Left cardiac atrium (tissue), 4 donors: Measurements from ENCODE around the gene CDK18. TPM values are rescaled to one million over a fixed set of nuclear protein-coding genes. Genes with fewer than 3 reads are reported as not detected.

Source experiments
- ATAC-seq, 2 donors: fragments of 200-7000 bp; cut with Tn5 transposase; one replicate each; pipeline ENCODE4 v1.9.1; 2020; ENCODE audit warnings: mild to moderate bottlenecking in 2 of 2, moderate library complexity in 2 of 2
- DNase-seq: peaks from one replicate; pipeline ENCODE4 v3.0.0-alpha.2; 2020
- intact Hi-C, 2 donors: fragments of 100-400 bp; cut with DNase I; formaldehyde crosslinking; loops; one replicate each; pipeline versions ENCODE4 v1.14.1 to v1.15.1; 2022 to 2023
- long read RNA-seq: library from polyadenylated mRNA; unstranded; transcript quantifications from one replicate; pipeline ENCODE4 v2.0.0, GENCODE V29; 2021
- total RNA-seq, 2 donors: library from RNA; stranded (reverse); fragmentation: NEBNext Ultra II Directional; extraction: Animal tissue kit (Norgen Biotek cat#: 25700); gene quantifications; one replicate each; pipeline ENCODE4 v1.2.1, GENCODE V29; 2021
- donor health status: DM: no; HTN: yes; CAD: no.
- donor health status: DM: no; HTN: yes; CAD: no; lungs with severe emphysema.
- donor health status: DM: yes; HTN: yes; CAD: no.
- donor health status: Dilated cardiomyopathy.

Gene CDK18
- 100 to 1,000 TPM; 102 to 118 TPM for total RNA-seq
- long read RNA-seq, partial matches to known transcripts, result 2 of 18 reads
- long read RNA-seq, other reads (novel, unspliced or antisense), result 12 of 18 reads

DNA sequence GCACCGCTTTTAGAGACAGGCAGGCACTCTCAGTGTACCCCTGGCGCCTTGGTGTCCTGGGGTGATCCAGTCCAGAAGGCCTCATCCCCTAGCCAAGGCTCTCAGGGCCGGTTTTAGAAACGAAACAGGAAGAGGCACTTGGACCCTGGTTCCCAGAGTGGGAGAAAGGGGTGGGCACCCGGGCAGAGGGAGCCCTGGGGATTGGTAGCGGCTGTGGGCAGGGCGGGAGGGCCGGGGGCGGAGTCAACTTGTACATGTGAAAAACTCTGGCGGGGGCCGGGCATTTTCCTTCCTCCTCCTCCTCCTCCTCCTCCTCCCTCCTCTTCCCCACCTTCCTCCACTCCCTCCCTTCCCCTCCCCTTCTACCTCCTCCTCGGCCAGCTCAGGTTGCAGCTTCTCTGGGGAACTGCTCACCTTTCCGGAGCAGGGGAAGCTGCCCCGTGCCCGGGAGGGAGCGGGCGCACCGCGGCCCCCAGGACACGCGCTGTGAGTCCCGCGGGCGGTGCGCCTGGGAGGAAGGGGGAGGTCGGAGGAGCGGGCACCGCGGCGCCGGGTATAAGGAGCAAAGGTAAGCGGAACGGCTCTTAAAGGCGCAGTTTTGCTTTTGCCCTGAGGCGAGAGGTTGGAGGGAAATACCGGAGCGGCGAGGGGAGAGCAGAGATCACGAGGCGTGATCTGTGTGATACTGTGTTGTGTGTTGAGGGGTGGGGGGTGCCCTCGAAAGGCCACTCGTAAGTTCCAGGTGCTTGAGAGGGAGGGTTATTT lies at the start of gene CDK18:
CDK18 (plus strand) TSS at position 359 of the 765 bp plus-strand sequence. CDS start 18,499 bp downstream, outside the sequence.
- intact Hi-C loops, result no loop called here
- ATAC-seq (peak; percentile 81 to 89), DNase-seq (peak; percentile 82)

DNA sequence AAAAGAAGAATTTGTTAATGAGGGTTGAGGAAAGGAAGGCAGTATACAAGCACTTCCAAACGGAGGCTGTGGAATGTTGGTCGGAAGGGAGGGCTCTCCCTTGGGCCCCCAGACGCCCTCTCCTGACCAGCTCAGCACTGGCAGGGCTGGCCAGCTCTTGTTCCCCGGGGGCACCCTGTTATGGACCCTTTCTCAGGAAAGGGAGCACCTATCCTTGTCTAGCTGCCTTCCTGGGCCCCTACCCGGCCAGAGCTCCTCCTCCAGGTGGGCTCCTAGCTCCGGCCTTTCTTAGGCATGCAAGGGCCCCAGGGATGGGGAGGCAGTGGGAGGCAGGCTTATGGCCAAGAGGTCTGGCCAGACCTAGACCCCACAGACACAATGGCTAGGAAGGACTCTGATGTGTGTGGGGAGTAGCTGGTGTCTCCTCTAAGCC lies 49.5 kb upstream of the CDK18 start:
- intact Hi-C loops, result no loop called here
- ATAC-seq (no peak), DNase-seq (no peak)

DNA sequence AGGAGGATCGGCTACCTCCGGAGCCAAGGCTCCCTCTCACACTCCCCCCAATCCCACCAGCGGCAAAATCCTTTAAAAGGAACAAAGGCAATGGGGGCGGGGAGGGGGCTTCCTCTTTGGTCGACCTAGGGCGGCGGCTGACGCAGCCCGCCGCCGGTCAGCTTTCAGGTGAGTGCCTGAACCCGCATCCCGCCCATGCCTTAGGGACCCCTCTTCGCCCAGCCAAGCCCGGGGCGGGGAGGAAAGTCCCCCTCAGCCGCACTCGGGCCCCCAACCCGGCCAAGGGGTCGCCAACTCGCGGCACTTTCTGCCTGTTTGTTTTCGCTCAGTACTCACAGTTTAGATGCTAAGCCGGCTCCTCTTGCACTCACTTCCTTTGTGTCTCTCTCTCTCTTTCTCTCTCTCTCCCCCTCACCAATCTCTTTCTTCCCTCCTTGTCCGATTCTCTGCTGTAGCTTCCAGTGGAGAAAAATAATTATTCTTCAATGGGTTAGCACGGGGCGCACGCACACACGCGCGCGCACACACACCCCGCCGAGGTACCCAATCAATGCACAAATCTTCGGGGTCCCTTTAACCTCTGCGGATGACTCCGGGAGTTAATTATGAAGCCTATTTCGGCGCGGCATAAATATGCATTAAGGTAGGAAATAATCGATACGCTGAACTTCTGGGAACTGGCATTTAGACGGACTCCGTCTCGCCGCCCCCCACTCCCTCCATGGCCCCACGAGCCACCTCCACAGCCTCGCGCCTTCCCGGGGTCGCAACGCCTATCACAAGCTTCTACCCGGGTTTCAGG lies 48.7 kb upstream of the CDK18 start, which contains the start of gene BLACAT1:
BLACAT1 (minus strand) TSS at position 465 of the 802 bp plus-strand sequence.
- ATAC-seq, result no peak
- intact Hi-C loops, result no loop called here
- DNase-seq, result no peak

DNA sequence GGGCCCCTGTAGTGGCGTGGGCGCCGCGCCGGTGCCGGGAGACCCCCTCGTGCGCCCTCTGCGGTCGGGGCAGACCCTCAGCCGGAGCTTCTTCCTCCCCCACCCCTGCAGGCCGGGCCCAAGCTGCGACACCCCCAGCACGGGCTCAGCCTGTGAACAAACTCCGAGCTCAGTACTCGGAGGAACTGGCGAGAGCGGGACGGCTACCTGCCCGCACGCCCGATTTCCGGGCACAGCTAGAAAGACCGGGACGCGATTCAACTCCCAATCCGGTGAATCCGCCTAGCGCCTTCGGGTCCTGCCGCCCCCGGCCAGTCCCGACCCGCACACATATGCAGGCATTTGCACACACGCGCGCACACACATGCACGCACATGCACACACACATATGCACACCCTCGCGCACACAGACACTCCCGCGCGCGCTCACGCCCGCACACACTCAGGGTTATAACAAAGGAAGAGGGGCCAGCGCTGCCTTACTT lies 48.0 kb upstream of the CDK18 start:
- intact Hi-C loops, result no loop called here
- no peak for DNase-seq
- ATAC-seq, result no peak

DNA sequence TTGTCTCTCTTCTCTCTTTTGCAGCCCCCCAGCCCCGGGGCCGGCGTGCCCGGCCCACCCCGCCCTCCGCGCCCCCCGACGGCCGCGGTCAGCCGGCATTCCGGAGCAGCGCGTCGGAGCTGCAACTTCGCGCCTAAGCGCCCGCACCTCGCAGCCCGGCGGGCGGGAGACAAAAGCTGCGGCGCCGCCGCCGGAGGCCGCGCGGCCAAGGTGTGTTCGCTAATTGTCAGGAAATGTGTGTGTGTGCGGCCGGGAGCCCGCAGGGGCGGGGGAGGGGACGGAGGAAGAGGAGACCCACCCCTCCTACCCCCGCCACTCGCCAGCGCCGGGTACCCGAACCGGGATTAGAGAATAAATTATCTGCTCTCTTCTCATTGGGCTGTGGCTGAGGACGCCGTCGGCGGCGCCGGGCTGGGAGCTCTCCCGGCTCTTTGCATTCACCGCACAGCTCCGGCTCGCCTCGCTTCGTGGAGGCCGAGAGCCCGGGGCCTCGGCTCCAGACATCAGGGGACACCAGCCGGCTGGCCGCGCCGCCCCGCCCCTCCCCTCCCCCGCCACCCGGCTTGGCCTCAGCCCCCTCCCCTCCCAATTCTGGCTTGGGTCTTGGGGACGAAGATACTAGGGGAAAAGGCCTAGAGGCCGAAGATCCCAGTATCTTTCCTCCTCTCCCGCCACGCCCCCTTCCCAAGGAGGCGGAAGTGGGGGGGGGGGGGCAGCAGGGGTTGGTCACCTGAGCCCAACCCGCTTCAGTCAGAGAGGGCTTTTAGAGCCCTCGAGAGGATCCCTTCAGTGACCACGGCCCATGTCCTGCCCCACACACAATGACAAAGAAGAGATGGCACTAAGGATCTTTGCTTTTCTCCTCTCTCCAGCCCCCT lies 47.4 kb upstream of the CDK18 start:
- ATAC-seq, result peak in 1 of 2 donors; percentile 31
- intact Hi-C loops, result no loop called here
- DNase-seq, result no peak

DNA sequence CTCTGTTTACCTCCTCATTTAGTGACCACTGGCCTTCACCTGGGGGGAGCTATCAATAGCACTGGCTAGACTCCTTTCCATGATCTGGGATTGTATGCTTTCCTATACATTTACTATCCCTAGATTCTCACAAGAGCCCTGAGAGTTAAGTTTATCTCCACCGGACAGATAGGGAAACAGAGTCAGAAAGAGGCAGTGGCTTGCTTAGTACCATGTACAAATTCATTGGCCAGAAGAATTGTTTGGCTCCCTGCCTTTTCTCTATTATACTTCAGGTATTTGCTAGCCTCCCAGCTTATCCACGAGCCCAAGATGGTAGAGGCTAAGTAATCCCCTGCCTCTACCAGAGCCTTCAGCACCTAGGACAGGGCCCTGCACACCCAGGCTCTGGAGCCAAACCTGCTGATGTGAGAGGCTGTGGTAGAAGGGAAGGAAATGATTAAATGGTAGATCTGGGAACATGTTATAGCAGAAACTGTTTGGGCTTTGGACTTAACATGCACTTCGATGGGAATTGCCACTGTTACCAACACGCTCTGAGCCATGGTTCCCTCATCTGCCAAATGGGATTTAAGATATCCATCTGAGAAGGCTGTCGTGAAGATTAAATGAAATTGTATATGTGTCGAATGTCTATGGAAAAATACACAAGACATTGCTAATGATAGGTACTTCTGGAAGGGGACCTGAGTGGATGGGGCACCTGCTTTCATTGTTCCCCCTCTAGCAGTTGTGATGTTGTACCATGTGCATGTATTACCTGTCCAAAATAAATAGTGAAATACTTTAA lies 45.5 kb upstream of the CDK18 start:
- DNase-seq, result no peak
- intact Hi-C loops, result no loop called here
- ATAC-seq, result peak; percentile 72 to 74

DNA sequence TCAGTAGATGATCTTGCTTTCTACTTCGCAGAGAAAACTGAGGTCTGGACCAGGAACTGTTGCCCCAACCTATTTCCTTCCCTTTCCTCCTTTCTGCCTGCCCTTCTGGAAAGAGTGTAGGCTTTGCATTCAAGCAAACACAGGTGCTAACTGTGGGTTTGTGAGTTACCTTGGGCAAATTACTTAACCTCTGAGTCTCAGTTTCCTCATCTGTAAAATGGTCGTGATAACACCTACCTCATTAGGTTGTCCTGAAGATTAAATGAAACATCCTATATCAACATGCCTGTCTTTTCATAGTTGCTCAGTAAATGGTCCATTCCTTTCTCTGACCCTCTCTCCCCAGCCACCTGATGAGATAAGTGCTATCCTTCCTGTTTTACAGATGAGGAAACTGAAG lies 39.1 kb upstream of the CDK18 start:
- intact Hi-C loops, result no loop called here

DNA sequence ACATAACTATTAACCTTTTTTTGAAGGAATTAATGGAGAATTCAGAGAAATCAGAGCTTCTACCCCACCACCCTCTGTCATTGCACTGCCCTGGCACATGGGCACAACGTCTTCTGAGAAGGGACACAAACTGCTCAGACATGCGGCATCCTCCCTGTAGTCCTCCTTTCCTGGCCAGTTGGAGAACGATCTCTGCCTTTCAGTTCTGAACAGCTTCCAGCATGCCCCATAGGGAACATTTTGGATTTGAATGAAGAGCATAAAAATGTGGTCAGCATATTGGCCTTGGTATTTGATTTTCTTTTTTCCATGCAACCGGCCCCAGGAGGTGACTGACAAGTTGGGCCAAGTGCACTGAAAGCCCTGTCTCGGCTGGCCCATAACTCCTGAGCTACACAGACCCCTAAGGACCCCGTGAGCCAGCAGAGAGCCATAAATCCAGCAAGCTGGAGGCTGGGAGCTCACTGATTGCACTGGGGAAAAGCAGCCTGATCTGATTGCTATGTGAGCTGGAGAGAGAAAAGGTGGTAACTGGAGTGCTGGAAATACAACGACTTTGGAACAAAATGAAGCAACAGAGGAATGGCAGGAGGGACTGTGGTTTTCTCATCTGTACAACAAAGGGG lies 37.8 kb upstream of the CDK18 start:
- intact Hi-C loops, result no loop called here
- ATAC-seq (no peak), DNase-seq (no peak)

More for the DNA sequence above, 39.1 kb upstream of the CDK18 start:
- DNase-seq (no peak), ATAC-seq (no peak)

DNA sequence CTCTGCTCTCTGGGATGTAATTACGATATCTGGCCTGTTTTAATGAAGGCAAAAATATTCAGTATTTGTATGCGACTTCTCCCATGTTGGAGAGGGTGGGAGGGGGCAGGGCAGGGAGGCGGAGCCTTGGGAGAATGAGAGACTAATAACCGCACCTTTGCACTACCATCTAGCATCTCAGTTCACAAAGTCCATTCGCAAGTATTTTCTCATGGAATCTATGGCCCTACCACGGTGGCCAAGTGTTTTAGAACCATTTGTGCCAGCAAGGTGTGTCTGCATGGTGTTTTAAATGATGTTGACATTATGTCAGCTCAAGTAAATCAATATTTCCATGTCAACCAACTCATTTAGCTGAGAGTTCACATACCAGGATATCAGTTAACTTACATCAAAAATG lies 34.3 kb upstream of the CDK18 start:
- DNase-seq (no peak), ATAC-seq (no peak)
- intact Hi-C loops, result no loop called here

DNA sequence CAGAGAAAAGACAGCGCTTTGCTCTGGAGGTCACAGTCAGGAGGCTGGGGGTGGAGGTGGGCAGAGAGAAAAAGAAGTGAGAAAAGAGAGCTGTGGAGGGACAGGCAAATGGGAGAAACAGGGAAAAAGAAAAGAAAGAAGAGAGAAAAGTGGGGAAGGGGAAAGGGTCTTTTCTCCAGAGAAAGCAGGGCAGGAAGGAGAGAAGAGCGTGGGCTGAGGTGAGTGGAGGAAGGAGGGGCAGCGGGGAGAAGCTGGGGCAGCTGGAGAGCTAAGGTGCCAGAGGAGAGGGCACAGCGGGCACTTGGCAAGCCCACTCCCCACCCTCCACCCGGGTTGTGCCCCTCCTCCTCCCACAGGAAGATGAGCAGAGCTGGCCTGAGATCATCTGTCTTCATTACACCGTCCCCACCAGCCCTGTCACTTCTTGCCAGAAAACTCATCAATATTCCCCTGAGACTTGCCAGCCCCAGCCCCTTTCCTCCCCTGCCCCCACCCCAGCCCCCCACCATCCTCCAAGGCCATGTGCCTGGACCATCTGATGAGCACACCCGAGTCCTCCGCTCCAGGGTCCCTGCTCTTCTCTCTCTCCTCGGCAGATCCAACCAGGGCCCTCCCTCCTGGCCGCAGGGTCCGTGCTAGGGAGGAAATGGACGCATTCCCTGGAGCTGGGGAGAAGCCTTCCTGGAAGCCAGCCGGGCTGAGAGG lies 31.6 kb upstream of the CDK18 start:
- ATAC-seq (no peak), DNase-seq (no peak)
- intact Hi-C loops, result no loop called here

DNA sequence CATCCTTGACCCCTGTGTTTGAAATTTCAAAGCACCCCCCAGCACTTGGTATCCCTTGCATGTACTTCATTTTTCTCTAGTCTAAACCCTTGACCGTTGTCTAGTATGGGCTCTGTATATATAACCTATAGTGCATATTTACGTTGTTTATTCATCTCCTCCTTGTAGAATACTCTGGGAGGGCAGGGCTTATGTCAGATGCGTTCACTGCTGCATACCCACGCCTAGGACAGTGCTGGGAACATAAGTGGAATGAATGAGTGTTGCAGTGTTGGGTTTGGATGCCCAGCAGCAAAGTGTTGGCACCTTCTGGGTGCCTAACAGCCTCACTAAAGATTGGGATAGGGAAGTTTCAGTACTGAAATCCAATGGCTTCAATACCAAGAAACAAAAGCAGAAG lies 31.0 kb upstream of the CDK18 start:
- intact Hi-C loops, result no loop called here
- DNase-seq (no peak), ATAC-seq (no peak)

DNA sequence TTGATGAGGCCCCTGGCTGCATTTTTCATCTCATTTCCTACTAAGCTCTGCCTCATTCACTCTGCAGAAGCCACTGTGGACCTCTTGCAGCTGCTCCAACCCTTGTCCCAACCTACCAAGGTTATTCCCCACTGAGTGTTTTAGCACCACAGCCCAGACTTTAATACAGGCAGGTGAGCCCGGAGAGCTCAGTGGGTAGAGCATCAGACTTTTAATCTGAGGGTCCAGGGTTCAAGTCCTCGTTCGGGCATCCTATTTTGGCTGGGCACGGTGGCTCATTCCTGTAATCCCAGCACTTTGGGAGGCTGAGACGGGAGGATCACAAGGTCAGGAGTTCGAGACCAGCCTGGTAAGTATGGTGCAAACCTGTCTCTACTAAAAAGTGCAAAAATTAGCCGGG lies 30.5 kb upstream of the CDK18 start:
- no peak for DNase-seq
- intact Hi-C loops, result no loop called here
- no peak for ATAC-seq

DNA sequence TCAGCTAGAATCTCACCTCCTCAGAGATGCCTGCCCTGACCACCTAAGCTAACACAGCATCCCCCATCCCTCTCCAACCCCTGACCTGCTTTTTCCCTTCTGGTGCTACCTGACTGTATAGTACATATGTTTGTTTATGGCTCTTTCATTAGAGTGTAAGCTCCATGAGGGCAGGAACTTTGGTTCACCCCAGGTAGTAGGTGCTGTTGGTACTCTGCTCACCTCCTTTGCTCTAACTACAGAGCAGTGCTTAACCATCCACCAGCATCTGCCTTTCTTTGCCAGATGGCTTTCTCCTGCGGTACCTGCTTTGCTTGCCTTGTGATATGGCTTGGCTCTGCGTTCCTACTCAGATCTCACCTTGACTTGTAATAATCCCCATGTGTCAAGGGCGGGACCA lies 29.9 kb upstream of the CDK18 start:
- no peak for DNase-seq
- ATAC-seq, result no peak
- intact Hi-C loops, result no loop called here

DNA sequence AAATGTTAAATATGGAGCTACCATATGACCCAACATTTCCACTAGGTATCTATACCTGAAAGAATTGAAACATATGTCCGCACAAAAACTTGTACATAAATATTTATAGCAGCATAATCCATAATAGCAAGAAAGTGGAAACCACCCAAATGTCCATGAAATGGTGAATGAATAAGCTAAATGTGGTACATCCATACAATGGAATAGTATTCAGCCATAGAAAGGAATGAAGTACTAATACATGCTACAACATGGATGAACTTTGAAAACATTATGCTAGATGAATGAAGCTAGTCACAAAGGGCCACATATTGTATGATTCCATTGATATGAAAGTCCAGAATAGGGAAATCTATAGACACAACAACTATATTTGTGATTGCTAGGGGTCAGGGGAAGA lies 28.6 kb upstream of the CDK18 start:
- intact Hi-C loops, result no loop called here
- DNase-seq, result no peak
- no peak for ATAC-seq

DNA sequence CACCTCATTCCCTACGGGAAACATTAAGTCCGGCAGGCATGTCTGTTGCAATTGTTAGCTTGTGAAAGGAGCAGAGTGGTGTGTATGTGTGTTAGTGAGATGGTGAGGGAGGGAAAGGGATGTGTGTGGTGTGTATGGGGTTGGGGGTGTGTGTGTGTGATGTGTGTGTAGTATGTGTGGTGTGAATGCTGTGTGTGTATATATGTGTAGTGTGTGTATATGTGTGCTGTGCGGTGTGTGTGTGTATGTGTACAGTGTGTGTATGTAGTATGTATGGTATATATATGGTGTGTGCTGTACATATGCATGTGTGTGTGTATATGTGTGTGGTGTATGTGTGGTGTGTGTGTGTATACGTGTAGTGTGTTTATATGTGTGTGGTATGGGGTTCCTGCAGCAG lies 27.8 kb upstream of the CDK18 start:
- intact Hi-C loops, result no loop called here
- no peak for DNase-seq
- no peak for ATAC-seq

DNA sequence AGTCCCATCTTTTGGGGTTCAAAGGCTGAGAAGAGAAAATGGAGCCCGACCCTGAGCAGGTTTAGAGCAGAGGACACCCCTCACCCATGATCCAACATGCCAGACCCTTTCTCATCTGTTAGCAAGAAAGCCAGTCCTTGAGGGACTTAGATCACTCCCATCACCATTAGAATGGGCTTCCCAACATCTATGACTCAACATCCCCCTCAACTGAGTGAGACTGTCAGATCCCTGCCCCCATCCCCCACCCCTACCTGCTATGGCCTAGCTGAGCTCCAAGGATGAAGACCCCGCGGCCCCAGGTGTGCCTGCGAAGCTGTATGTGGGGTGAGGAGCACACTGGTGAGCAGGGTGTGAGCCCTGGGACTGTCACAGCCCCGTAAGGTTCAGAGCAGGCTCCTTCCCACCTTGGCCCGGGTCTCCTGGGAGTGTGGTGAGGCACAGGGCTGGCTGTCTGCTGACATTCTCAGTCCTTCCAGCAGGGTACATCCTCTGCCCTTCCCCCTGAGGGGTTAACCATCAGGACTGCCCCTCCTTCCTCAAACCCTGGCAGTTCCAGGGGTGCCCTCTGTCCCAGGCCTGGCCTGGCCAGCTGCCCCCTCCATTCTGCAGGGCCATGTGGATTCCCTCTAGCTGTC lies 27.2 kb upstream of the CDK18 start:
- ATAC-seq, result no peak
- no peak for DNase-seq
- intact Hi-C loops, result no loop called here

DNA sequence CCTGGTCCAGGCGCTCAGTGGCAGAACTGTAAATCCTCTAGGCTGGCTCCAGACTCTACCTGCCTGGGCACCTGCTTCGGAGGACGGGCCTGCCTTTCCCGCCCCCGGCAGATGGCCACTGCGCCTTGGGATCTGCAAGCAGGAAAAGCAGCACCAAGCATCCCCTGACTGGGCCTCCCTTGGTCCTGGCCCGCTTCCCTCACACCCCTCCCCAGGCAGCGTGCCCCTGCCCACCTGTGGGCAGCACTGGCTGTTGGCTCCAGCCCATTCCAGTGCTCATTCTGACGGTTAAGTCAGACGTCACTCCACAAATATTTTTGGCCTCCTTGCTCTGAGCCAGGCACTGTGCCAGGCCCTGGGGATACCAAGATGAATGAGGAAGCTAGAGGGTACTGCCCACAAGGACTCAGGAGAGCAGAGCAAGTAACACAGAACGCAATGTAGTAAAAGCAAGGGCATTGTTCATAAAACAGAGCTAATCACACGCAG lies 26.7 kb upstream of the CDK18 start:
- intact Hi-C loops, result no loop called here
- peak; percentile 73 to 93 for ATAC-seq
- DNase-seq, result peak; percentile 52
